DOHH2 (cell line): Measurements from ENCODE around the gene FAM32A.

Experiments
- EZH2phosphoT487 ChIP-seq: fragments of 200-600 bp; sonication (generic); IDR thresholded peaks from 2 replicates; pipeline ENCODE4 v1.6.1; 2017; ENCODE audit warnings: borderline replicate concordance, mild to moderate bottlenecking, antibody characterized with exemption, low read length, moderate library complexity, mixed read lengths
- TF ChIP-seq, protein P1 (sequence below): fragments of 200-600 bp; sonication (generic); IDR thresholded peaks from one replicate; pipeline ENCODE4 v1.5.1; 2014; ENCODE audit warnings: antibody characterized with exemption, mild to moderate bottlenecking, low read depth, low read length; ENCODE audit not compliant: poor library complexity, severe bottlenecking

DNA sequence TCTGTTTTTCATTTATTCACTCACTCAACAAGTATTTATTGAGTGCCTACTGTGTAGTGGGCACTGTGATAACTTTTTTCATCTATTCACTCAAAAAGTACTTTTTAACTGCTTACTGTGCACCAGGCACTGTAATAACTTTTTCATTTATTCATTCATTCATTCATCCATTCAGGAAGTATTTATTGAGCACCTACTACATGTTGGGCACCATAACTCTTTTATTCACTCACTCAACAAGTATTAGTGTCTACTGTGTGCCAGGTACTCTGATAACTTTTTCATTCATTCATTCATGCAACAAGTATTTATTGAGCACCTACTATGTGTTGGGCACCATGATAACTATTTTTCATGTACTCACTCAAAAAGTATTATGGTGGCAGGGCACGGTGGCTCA is 18.8 kb upstream of the FAM32A start:
- TF ChIP-seq, protein P1, sequence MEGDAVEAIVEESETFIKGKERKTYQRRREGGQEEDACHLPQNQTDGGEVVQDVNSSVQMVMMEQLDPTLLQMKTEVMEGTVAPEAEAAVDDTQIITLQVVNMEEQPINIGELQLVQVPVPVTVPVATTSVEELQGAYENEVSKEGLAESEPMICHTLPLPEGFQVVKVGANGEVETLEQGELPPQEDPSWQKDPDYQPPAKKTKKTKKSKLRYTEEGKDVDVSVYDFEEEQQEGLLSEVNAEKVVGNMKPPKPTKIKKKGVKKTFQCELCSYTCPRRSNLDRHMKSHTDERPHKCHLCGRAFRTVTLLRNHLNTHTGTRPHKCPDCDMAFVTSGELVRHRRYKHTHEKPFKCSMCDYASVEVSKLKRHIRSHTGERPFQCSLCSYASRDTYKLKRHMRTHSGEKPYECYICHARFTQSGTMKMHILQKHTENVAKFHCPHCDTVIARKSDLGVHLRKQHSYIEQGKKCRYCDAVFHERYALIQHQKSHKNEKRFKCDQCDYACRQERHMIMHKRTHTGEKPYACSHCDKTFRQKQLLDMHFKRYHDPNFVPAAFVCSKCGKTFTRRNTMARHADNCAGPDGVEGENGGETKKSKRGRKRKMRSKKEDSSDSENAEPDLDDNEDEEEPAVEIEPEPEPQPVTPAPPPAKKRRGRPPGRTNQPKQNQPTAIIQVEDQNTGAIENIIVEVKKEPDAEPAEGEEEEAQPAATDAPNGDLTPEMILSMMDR, result no peak
- no peak for TF ChIP-seq EZH2phosphoT487
